ENCODE data around the gene HPX. TPM values are rescaled to one million over a fixed set of nuclear protein-coding genes. Genes with fewer than 3 reads are reported as not detected.

HPX gene
- total and polyA plus RNA-seq, 2 of the 13 experiments (the other 11 are each of a cell fraction or from before 2014, with no cell fraction given): 9.2 to 57.4 TPM

DNA sequence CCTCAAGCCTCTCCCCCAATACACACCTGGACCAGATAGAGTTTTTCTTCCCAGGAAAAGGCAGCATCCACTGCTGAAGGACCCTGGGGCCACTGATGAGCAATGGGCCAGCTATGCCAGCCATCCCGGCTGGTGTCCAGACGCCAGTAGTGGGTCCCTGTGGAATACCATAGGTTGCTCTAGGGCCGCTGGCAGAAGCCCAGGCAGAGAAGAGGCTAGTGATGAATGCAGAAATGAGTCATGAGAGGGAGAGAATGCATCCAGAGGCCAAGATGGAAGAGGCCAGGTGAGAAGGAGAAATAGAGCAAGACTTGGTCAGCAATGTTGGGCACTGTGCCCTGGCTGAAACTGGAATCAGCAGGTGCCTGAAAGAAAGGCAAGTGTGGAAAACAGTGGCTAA lies 8.9 kb downstream of the HPX start (continued):
- TF ChIP-seq ZNF235 (CRISPR knock-in tag; IDR thresholded peaks at IDR 0.05; ENCODE audit: borderline replicate concordance): no peak
- TF ChIP-seq, protein P1, sequence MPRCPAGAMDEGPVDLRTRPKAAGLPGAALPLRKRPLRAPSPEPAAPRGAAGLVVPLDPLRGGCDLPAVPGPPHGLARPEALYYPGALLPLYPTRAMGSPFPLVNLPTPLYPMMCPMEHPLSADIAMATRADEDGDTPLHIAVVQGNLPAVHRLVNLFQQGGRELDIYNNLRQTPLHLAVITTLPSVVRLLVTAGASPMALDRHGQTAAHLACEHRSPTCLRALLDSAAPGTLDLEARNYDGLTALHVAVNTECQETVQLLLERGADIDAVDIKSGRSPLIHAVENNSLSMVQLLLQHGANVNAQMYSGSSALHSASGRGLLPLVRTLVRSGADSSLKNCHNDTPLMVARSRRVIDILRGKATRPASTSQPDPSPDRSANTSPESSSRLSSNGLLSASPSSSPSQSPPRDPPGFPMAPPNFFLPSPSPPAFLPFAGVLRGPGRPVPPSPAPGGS (CRISPR knock-in tag; IDR thresholded peaks at IDR 0.05): no peak

DNA sequence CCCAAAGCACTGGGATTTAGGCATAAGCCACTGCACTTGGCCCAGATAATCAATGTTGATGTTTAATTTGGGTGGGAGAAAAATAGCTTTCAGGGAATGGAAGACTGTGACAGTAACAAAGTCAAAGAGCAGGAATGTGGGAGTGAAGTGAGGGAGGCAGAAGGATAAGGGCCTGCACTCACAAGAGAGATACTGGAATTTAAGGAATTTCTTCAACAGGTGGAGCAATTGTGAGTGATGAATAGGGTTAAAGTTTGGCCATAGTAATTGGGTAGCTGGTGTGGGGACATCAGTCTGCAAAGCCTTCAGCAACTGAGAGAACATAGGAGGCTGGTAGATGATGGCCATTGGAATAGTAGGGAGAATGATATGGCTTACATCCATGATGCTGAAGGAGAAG lies 13.3 kb downstream of the HPX start:
- H3K27me3 ChIP-seq (ENCODE audit: control insufficient read depth in 1 of 2, insufficient read depth in 2 of 2, low read length in 2 of 2): no peaks in the 10 kb centered on the region
- CTCF ChIA-PET (ENCODE audit: low intra/inter-chr PET ratio, low total read pairs): no interaction called here
- H3K9me3 ChIP-seq (ENCODE audit: low read length): no peaks in the 10 kb centered on the region
- H3K4me3 ChIP-seq (replicated peaks in 1 of 3; ENCODE audit: insufficient read depth in 1 of 3, low read depth in 2 of 3, low read length in 3 of 3): no peak overlapping the region
- H3K79me2 ChIP-seq (ENCODE audit: insufficient read depth, low read length): no peaks in the 10 kb centered on the region
- no peak for FAIRE-seq
- H3K9ac ChIP-seq (ENCODE audit: insufficient read depth, low read depth, low read length): no peak overlapping the region
- no peak overlapping the region for H2AFZ ChIP-seq (ENCODE audit: low read length)
- H3K27ac ChIP-seq (ENCODE audit: extremely low read length, insufficient read depth, low read length): no peak overlapping the region
- H3K4me2 ChIP-seq (ENCODE audit: low read depth, low read length): no peak overlapping the region
- no TSS peak for BruUV-seq (replicated peaks)
- POLR2A ChIA-PET: no interaction called here
- DNase-seq (ENCODE audit: low spot score): no peak
- intact Hi-C loops (cut with micrococcal nuclease; ENCODE audit: unreplicated experiment): no loop called here
- H4K20me1 ChIP-seq (ENCODE audit: insufficient read depth, low read length): no peaks in the 10 kb centered on the region
- in situ Hi-C loops (cut with HindIII; ENCODE audit: extremely low pct_ligation_motif_present, low pct_unique_long_range_greater_than_20kb): no loop called here
- no peaks in the 10 kb centered on the region for H3K4me1 ChIP-seq (ENCODE audit: insufficient read depth, low read length)
- no peak for ATAC-seq
- H3K36me3 ChIP-seq (replicated peaks in 1 of 2; ENCODE audit: control insufficient read depth in 1 of 2, insufficient read depth in 2 of 2, low read length in 2 of 2): no peaks in the 10 kb centered on the region
- no peak for TF ChIP-seq ZNF331 (CRISPR knock-in tag; IDR thresholded peaks at IDR 0.05)
- TF ChIP-seq MTA1 (CRISPR knock-in tag; IDR thresholded peaks at IDR 0.05; ENCODE audit: borderline replicate concordance): no peak
- TF ChIP-seq, protein P2, sequence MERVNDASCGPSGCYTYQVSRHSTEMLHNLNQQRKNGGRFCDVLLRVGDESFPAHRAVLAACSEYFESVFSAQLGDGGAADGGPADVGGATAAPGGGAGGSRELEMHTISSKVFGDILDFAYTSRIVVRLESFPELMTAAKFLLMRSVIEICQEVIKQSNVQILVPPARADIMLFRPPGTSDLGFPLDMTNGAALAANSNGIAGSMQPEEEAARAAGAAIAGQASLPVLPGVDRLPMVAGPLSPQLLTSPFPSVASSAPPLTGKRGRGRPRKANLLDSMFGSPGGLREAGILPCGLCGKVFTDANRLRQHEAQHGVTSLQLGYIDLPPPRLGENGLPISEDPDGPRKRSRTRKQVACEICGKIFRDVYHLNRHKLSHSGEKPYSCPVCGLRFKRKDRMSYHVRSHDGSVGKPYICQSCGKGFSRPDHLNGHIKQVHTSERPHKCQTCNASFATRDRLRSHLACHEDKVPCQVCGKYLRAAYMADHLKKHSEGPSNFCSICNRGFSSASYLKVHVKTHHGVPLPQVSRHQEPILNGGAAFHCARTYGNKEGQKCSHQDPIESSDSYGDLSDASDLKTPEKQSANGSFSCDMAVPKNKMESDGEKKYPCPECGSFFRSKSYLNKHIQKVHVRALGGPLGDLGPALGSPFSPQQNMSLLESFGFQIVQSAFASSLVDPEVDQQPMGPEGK (CRISPR knock-in tag; IDR thresholded peaks at IDR 0.05): no peak
- TF ChIP-seq, protein P3, sequence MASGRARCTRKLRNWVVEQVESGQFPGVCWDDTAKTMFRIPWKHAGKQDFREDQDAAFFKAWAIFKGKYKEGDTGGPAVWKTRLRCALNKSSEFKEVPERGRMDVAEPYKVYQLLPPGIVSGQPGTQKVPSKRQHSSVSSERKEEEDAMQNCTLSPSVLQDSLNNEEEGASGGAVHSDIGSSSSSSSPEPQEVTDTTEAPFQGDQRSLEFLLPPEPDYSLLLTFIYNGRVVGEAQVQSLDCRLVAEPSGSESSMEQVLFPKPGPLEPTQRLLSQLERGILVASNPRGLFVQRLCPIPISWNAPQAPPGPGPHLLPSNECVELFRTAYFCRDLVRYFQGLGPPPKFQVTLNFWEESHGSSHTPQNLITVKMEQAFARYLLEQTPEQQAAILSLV (CRISPR knock-in tag; IDR thresholded peaks at IDR 0.05; ENCODE audit: borderline replicate concordance): no peak
- TF ChIP-seq U2AF2 (IDR thresholded peaks at IDR 0.05; ENCODE audit: low read depth, low read length): no peak
- no peak for TF ChIP-seq ZFYVE20 (CRISPR knock-in tag; IDR thresholded peaks at IDR 0.05; ENCODE audit: borderline replicate concordance, low read depth)
- TF ChIP-seq, protein P4, sequence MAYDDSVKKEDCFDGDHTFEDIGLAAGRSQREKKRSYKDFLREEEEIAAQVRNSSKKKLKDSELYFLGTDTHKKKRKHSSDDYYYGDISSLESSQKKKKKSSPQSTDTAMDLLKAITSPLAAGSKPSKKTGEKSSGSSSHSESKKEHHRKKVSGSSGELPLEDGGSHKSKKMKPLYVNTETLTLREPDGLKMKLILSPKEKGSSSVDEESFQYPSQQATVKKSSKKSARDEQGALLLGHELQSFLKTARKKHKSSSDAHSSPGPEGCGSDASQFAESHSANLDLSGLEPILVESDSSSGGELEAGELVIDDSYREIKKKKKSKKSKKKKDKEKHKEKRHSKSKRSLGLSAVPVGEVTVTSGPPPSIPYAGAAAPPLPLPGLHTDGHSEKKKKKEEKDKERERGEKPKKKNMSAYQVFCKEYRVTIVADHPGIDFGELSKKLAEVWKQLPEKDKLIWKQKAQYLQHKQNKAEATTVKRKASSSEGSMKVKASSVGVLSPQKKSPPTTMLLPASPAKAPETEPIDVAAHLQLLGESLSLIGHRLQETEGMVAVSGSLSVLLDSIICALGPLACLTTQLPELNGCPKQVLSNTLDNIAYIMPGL (CRISPR knock-in tag; IDR thresholded peaks at IDR 0.05; ENCODE audit: borderline replicate concordance in 1 of 2, low read depth in 1 of 2): no peak
- TF ChIP-seq, protein P5, sequence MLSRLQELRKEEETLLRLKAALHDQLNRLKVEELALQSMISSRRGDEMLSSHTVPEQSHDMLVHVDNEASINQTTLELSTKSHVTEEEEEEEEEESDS (CRISPR knock-in tag; IDR thresholded peaks at IDR 0.05; ENCODE audit: borderline replicate concordance): no peak
- TF ChIP-seq NFATC3 (CRISPR knock-in tag; IDR thresholded peaks at IDR 0.05): no peak
- no peak for TF ChIP-seq ZNF510 (CRISPR knock-in tag; IDR thresholded peaks at IDR 0.05; ENCODE audit: low read depth)
- TF ChIP-seq, protein P6, sequence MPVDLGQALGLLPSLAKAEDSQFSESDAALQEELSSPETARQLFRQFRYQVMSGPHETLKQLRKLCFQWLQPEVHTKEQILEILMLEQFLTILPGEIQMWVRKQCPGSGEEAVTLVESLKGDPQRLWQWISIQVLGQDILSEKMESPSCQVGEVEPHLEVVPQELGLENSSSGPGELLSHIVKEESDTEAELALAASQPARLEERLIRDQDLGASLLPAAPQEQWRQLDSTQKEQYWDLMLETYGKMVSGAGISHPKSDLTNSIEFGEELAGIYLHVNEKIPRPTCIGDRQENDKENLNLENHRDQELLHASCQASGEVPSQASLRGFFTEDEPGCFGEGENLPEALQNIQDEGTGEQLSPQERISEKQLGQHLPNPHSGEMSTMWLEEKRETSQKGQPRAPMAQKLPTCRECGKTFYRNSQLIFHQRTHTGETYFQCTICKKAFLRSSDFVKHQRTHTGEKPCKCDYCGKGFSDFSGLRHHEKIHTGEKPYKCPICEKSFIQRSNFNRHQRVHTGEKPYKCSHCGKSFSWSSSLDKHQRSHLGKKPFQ (CRISPR knock-in tag; IDR thresholded peaks at IDR 0.05; ENCODE audit: insufficient replicate concordance): no peak
- TF ChIP-seq ZNF333 (CRISPR knock-in tag; IDR thresholded peaks at IDR 0.05; ENCODE audit: borderline replicate concordance): no peak
- no peak for TF ChIP-seq PCBP1 (IDR thresholded peaks at IDR 0.05; ENCODE audit: borderline replicate concordance, low read depth, low read length)

Measured in HepG2 (cell line).